Psoas muscle (tissue), 8 donors: ENCODE data around the gene C2CD2. TPM values are rescaled to one million over a fixed set of nuclear protein-coding genes. Genes with fewer than 3 reads are reported as not detected.

Experiments used
- ATAC-seq, 4 donors: fragments of 200-7000 bp; cut with Tn5 transposase; one replicate each; pipeline ENCODE4 v1.9.1; 2020; ENCODE audit warnings: moderate library complexity in 3 of 4, mild to moderate bottlenecking in 2 of 4
- DNase-seq, 2 donors: peaks; one replicate each; pipeline ENCODE4 v3.0.0-alpha.2; 2020
- H3K27ac ChIP-seq: fragments of 200-600 bp; one replicate; pipeline ENCODE4 v1.8.0; 2022
- H3K27me3 ChIP-seq, 3 donors: fragments of 200-600 bp in 1 of 3; one replicate each; pipeline versions ENCODE4 v1.6.1 to v1.8.0; 2013 to 2022; ENCODE audit warnings: low read length in 2 of 3, mild to moderate bottlenecking in 2 of 3, moderate library complexity in 1 of 3; ENCODE audit not compliant: insufficient read depth in 3 of 3
- H3K36me3 ChIP-seq, 2 donors: fragments of 200-600 bp in 1 of 2; one replicate each; pipeline versions ENCODE4 v1.6.1 to v1.8.0; 2013 to 2022; ENCODE audit warnings: low read depth in 1 of 2, mild to moderate bottlenecking in 1 of 2, moderate library complexity in 1 of 2; ENCODE audit not compliant: insufficient read depth in 1 of 2
- H3K4me1 ChIP-seq: fragments of 200-600 bp; one replicate; pipeline ENCODE4 v1.8.0; 2022
- H3K4me3 ChIP-seq: fragments of 200-600 bp; one replicate; pipeline ENCODE4 v1.8.0; 2022; ENCODE audit warnings: mild to moderate bottlenecking
- H3K9me3 ChIP-seq: fragments of 200-600 bp; one replicate; pipeline ENCODE4 v1.8.0; 2022
- CTCF ChIP-seq: fragments of 200-600 bp; IDR thresholded peaks from one replicate; pipeline ENCODE4 v1.8.0; 2022; ENCODE audit warnings: antibody characterized with exemption
- WGBS, 3 donors: extraction: QIAGEN DNeasy Blood & Tissue Kit; methylation state at CpG; one replicate each; pipeline versions ENCODE4 v1.1.6 to v1.1.7; 2013; 5-methylcytosine and 5-hydroxymethylcytosine counted together
- intact Hi-C, 2 donors: fragments of 100-400 bp; cut with DNase I; formaldehyde crosslinking; loops; one replicate each; pipeline versions ENCODE4 v1.11.0 to v1.14.2; 2022
- polyA plus RNA-seq, 3 donors: library from polyadenylated mRNA; stranded (reverse); fragments of 200-250 nt; gene quantifications; one replicate each; pipeline ENCODE4 v1.2.3, GENCODE V29; 2013
- total RNA-seq, 4 donors: library from RNA; stranded (reverse); fragmentation: NEBNext Ultra II Directional in 2 of 4; extraction: Animal tissue kit (Norgen Biotek cat#: 25700) in 2 of 4; gene quantifications; one replicate each; pipeline versions ENCODE4 v1.2.1 to v1.2.4, GENCODE V29; 2021 to 2023
- donor health status: healthy with polysubstance abuse.
- donor health status: DM: no; HTN: no; CAD: no; lungs with moderate emphysema.
- donor health status: Bipolar disorder and iron deficiency.
- donor health status: healthy.
- donor health status: DM: yes; HTN: yes; CAD: no.
- donor health status: DM: no; HTN: no; CAD: no.
- donor health status: DM: no; HTN: no; CAD: no.
- donor health status: DM: yes; HTN: yes; CAD: no.

Gene C2CD2
- total and polyA plus RNA-seq, 7 donors, result 1.6 to 6.6 (median 3.2) TPM

DNA sequence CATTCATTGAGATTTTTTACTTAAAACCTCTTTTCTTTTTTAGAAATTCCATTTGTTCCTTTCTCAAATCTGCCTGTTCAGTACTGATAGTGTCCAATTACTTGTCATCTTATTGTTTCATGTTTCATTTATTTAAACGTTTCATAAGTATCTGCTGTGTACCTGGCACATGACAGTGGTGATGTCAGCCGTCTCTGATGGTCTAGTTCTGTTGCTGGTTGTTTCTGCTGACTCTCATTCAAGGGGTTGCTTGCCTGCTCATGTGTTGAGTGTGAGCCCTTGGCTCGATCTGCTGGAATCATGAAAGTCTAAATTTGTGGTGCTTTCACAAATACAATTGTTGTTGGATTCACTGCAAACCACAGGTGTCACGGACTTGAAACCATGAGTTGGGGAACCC, 25.5 kb upstream of the C2CD2 start:
- Histone ChIP-seq H3K36me3 (no peaks in the 10 kb centered on the region), H3K27ac (no peak overlapping the region), H3K4me1 (no peaks in the 10 kb centered on the region), H3K4me3 (no peak overlapping the region), H3K9me3 (no peaks in the 10 kb centered on the region), H3K27me3 (no peaks in the 10 kb centered on the region)
- DNase-seq (no peak), ATAC-seq (no peak)
- no peak for TF ChIP-seq CTCF
- intact Hi-C loops, result no loop called here
- WGBS, 3 donors, result 62 to 78% (median 71%) methylated on average over 4 of the region's 4 CpGs

DNA sequence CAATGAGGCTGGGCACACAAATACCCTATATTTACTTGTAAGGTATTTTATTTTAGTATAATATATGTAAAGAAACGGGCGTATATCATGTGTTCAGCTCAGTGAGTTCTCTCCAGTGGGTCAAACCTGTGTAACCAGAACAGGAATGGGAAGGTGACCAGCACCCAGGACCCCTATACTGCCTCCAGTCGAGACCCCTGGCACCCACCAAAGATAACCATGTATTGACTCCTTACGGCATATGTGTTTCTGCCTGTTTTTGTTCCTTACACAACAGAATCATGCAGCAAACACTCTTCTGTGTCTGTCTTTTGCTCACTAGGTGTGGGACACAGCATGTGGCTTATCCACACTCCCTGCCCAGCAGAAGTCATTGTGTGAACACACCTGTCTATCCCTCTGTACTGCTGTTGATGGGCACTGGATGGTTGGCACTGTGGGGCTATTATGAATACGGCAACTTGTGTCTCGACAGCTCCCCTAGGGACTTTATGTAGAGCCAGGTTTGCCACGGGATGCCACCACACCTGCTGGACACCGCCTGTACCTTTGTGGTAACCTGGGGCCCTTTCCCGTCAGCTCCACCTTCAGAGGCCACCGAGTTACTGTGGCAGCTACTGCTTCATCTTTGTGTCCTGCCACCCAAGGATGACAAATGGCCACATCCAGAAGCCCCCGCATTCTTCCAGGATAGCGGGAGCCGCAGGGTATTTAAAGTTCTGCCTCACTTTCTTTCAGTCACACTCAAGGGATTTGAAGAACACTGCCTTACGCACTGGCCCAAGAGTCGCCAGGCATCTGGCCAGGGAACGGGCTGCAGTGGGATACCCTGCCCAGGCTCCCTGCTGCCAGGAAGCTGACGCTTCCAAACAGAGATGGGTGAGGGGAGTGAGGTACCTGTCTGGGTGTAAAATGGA, 23.5 kb upstream of the C2CD2 start:
- Histone ChIP-seq H3K4me1 (no peaks in the 10 kb centered on the region), H3K9me3 (no peaks in the 10 kb centered on the region), H3K27ac (no peak overlapping the region), H3K27me3 (peaks cover 0 to 3% (median 0%) of the 10 kb centered on the region in 3 donors), H3K36me3 (no peaks in the 10 kb centered on the region), H3K4me3 (no peak overlapping the region)
- DNase-seq, result no peak
- intact Hi-C loops, result no loop called here
- no peak for ATAC-seq
- no peak for TF ChIP-seq CTCF
- 82 to 86% (median 83%) methylated on average over 17 of the region's 17 CpGs for WGBS, 3 donors

DNA sequence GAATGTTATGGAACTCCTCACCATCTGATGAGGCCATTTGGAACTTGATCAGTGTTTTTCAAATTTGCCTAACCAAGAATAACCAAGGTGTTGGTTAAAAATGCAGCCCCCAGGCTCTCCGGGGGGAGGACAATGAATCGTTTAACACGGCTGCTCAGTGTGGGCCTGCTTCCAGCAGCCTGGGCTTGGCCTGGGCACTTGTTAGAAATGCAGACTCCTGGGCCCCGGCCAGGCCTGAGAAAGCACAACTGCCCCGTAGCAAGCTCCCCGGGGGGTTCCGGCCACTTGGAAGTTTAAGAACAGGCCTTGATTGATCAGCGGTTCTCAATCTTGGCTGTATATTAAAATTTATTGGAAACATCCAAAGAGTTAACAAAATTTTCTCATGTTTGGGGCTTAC, 22.8 kb upstream of the C2CD2 start:
- Histone ChIP-seq H3K9me3 (no peaks in the 10 kb centered on the region), H3K27me3 (peaks cover 0 to 3% (median 0%) of the 10 kb centered on the region in 3 donors), H3K36me3 (no peaks in the 10 kb centered on the region), H3K27ac (no peak overlapping the region), H3K4me1 (no peaks in the 10 kb centered on the region), H3K4me3 (no peak overlapping the region)
- WGBS, 3 donors, result 65 to 73% (median 71%) methylated on average over 8 of the region's 8 CpGs
- DNase-seq (no peak), ATAC-seq (no peak)
- intact Hi-C loops, result no loop called here
- no peak for TF ChIP-seq CTCF

DNA sequence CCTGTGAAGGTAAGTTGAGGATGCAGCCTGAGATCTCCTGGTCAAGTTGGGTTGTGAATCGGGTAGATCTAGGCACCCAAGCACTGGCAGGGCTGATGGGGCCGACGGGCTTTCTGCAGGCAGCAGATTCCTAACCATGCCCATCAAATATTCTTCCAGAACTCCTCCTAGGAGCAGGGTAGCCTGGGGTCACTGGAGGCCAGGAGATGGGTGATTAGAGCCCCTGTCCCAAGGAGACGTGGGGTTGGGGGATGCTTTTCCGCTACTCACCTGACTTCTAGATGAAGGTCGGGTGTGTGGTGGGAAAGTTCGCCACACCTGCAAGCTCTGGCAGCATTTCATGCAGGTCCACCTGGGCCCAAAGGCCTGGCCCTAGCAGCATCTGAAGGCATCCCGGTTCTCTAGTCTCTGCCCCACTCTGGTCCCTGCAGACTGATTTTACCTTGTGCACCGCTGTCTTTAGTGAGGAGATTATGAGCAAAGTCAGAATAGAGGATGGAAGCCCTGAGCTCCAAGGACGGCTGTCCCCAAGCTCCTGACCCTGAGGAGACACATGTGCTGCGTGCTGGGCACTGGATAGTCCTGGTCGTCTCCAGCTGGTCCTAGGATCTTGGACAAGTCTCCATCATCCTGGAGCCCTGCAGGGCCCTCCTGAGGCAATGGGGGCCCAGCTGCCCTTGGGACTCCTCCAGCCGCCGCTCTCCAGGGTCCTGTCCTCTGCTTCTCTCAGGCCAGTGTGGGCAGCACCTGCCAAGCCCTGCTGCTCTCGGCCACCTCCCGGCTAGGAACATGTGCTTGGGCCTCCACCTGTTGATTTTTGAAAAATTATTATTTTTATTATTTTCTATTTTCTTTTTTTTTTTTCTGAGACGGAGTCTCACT, 21.8 kb upstream of the C2CD2 start:
- TF ChIP-seq CTCF, result no peak
- 81 to 88% (median 87%) methylated on average over 17 of the region's 17 CpGs for WGBS, 3 donors
- H3K4me1 ChIP-seq, result no peaks in the 10 kb centered on the region
- H3K9me3 ChIP-seq, result no peaks in the 10 kb centered on the region
- no peak overlapping the region for H3K27ac ChIP-seq
- DNase-seq (no peak), ATAC-seq (no peak)
- peaks cover 0 to 3% (median 0%) of the 10 kb centered on the region in 3 donors for H3K27me3 ChIP-seq
- H3K4me3 ChIP-seq, result no peak overlapping the region
- intact Hi-C loops, result no loop called here
- H3K36me3 ChIP-seq, result no peaks in the 10 kb centered on the region
